ENCODE results near the gene EXD3. TPM values are rescaled to one million over a fixed set of nuclear protein-coding genes. Genes with fewer than 3 reads are reported as not detected.

Gene EXD3
- total RNA-seq, 1 donor from 2014 or later = 19.9 TPM

DNA sequence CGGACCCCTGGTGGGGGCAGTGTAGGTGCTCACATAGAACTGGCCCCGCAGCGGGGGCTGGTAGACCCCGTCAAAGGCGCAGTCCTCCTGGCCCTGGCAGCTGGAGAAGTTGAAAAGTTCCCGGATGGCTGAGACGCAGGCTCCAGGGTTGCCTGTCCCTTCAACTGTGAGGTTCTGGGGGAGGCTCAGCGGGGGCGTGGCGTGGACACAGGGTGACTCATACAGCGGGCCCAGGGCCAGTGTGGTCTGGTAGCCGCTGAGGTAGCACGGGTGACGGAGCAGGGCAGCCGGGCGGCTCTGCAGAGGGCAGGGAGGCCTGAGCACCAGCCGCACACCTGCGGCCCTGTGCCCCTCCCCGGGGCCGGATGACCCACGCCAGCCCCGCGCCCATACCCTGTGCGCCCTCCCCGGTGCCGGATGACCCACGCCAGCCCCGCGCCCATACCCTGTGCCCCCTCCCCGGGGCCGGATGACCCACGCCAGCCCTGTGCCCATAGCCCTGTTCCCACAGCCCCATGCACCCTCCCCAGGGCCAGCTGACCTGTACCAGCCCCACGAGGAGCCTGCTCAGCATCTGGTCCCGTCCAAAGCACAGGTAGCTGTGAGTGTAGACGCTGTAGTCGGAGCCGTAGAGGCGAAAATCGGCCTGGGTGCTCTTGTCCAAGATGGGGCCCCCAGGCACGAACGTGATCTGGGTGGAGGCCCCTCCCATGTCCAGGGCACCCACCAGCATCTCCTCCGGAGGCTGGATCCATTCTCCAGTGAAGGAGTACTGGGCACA lies 13.2 kb upstream of the EXD3 start:
- H3K27me3 Mint-ChIP-seq (ENCODE audit: unreplicated experiment) = no peaks in the 10 kb centered on the region
- H3K36me3 Mint-ChIP-seq (ENCODE audit: low read depth, unreplicated experiment) = no peaks in the 10 kb centered on the region
- H3K4me1 Mint-ChIP-seq (ENCODE audit: unreplicated experiment) = no peaks in the 10 kb centered on the region
- TF ChIP-seq, protein P1, sequence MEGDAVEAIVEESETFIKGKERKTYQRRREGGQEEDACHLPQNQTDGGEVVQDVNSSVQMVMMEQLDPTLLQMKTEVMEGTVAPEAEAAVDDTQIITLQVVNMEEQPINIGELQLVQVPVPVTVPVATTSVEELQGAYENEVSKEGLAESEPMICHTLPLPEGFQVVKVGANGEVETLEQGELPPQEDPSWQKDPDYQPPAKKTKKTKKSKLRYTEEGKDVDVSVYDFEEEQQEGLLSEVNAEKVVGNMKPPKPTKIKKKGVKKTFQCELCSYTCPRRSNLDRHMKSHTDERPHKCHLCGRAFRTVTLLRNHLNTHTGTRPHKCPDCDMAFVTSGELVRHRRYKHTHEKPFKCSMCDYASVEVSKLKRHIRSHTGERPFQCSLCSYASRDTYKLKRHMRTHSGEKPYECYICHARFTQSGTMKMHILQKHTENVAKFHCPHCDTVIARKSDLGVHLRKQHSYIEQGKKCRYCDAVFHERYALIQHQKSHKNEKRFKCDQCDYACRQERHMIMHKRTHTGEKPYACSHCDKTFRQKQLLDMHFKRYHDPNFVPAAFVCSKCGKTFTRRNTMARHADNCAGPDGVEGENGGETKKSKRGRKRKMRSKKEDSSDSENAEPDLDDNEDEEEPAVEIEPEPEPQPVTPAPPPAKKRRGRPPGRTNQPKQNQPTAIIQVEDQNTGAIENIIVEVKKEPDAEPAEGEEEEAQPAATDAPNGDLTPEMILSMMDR (IDR thresholded peaks at IDR 0.05; ENCODE audit: unreplicated experiment) = no peak
- H3K27ac Mint-ChIP-seq (ENCODE audit: unreplicated experiment) = no peak overlapping the region
- H3K9me3 Mint-ChIP-seq (ENCODE audit: unreplicated experiment) = no peaks in the 10 kb centered on the region
- DNase-seq (ENCODE audit: low spot score) = no peak
- H3K4me3 Mint-ChIP-seq (ENCODE audit: unreplicated experiment) = no peak overlapping the region

DNA sequence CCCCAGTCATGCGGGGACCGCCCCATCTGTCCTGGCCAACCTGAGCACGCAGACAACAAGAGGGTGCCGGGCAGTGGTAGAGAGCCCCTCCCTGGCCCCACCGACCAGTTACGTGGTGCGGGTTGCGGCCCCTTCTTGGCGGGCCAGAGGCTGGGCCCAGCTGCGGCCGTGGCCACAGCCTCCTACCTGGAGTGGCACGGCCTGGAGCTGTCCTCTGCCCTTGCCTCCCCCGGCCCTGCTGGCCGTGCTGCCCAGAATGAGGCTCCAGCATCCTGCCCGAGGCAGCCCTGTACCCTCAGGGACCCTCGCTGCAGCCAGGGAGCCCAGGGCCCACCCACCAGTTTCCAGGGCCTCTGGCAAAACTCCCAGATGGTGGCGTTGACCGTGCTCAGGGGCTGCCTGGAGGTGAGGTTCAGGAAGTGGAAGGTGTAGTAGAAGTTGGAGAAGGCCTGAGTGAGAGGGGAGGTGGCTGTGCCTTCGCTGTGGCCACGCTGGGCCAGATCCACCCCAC lies 12.5 kb upstream of the EXD3 start:
- H3K36me3 Mint-ChIP-seq (ENCODE audit: low read depth, unreplicated experiment) = no peaks in the 10 kb centered on the region
- no peaks in the 10 kb centered on the region for H3K9me3 Mint-ChIP-seq (ENCODE audit: unreplicated experiment)
- no peak for DNase-seq (ENCODE audit: low spot score)
- no peaks in the 10 kb centered on the region for H3K27me3 Mint-ChIP-seq (ENCODE audit: unreplicated experiment)
- H3K4me3 Mint-ChIP-seq (ENCODE audit: unreplicated experiment) = no peak overlapping the region
- TF ChIP-seq, protein P1 (IDR thresholded peaks at IDR 0.05; ENCODE audit: unreplicated experiment) = no peak
- H3K4me1 Mint-ChIP-seq (ENCODE audit: unreplicated experiment) = no peaks in the 10 kb centered on the region
- H3K27ac Mint-ChIP-seq (ENCODE audit: unreplicated experiment) = no peak overlapping the region

DNA sequence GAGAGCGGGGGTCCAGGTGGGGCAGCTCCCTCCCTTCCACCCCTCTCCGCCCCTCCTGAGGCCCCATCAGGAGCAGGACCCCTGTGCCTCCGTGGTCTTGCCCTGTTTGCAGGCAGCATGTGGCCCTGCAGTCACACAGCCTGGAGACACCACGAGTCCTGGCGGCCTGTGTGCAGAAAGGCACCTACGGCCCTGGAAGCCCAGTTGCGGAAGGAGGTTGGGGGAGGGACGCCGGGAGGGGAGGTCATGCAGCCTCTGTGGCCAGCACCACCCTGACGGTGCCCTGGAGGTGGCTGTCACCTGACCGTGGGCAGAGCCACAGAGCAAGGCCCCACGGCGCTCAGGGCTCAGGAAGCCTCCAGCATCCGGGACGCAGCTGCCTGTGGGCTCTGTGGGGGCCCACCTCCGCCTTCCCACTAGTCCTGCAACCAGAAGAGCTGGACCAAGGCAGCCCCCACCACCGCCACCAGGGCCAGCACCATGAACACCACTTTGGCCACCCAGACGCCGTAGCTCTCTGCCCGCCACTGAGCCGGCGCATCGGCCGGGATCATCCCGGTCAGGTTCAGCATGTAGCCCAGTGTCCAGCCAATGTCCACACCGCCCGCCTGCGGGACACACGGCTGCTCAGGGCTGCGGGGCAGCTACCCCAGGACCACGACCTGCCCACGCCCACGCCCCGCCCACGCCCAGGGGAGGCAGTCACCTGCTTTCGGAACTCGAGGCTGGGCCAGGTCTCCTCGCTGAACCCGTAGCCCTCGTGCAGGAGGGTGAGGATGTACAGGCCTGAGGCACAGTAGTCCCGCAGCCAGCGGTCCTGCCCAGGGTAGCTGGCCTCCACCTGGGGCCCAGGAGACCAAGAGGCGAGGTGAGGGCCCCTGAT lies 11.8 kb upstream of the EXD3 start:
- TF ChIP-seq, protein P1 (IDR thresholded peaks at IDR 0.05; ENCODE audit: unreplicated experiment) = no peak
- H3K4me1 Mint-ChIP-seq (ENCODE audit: unreplicated experiment) = no peaks in the 10 kb centered on the region
- H3K36me3 Mint-ChIP-seq (ENCODE audit: low read depth, unreplicated experiment) = no peaks in the 10 kb centered on the region
- H3K9me3 Mint-ChIP-seq (ENCODE audit: unreplicated experiment) = no peaks in the 10 kb centered on the region
- no peak overlapping the region for H3K4me3 Mint-ChIP-seq (ENCODE audit: unreplicated experiment)
- H3K27me3 Mint-ChIP-seq (ENCODE audit: unreplicated experiment) = no peaks in the 10 kb centered on the region
- no peak overlapping the region for H3K27ac Mint-ChIP-seq (ENCODE audit: unreplicated experiment)
- DNase-seq (ENCODE audit: low spot score) = no peak

DNA sequence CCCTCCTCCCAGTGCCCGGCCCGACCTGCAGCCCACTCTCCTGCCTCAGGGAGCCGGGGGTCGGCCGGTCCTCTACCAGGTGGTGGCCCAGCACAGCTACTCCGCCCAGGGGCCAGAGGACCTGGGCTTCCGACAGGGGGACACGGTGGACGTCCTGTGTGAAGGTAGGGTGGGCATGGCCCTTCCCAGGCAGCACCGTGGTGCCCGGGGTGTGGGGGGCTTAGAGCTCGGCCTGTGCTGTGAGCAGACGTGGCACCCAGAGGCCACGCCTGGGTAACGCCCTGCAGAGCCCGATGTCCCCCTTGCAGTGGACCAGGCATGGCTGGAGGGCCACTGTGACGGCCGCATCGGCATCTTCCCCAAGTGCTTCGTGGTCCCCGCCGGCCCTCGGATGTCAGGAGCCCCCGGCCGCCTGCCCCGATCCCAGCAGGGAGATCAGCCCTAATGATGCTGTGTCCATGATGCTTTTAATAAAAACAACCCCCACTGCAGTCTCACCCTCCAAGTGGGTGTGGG lies 11.0 kb upstream of the EXD3 start:
- Mint-ChIP-seq H3K4me3 (ENCODE audit: unreplicated experiment) (no peak overlapping the region), H3K4me1 (ENCODE audit: unreplicated experiment) (no peaks in the 10 kb centered on the region), H3K27me3 (ENCODE audit: unreplicated experiment) (no peaks in the 10 kb centered on the region), H3K27ac (ENCODE audit: unreplicated experiment) (no peak overlapping the region), H3K9me3 (ENCODE audit: unreplicated experiment) (no peaks in the 10 kb centered on the region), H3K36me3 (ENCODE audit: low read depth, unreplicated experiment) (no peaks in the 10 kb centered on the region)
- TF ChIP-seq, protein P1 (IDR thresholded peaks at IDR 0.05; ENCODE audit: unreplicated experiment) = no peak
- no peak for DNase-seq (ENCODE audit: low spot score)

Measured in endothelial cell (in vitro differentiated cells).